HG02981 (cell line): ENCODE measurements around the gene PPP1R26.

ENCODE experiments used
- ATAC-seq: cut with Tn5 transposase; IDR thresholded peaks from one replicate; pipeline ENCODE4 v1.9.1; 2021; ENCODE audit warnings: mild to moderate bottlenecking, moderate library complexity; ENCODE audit not compliant: unreplicated experiment

Gene PPP1R26

DNA sequence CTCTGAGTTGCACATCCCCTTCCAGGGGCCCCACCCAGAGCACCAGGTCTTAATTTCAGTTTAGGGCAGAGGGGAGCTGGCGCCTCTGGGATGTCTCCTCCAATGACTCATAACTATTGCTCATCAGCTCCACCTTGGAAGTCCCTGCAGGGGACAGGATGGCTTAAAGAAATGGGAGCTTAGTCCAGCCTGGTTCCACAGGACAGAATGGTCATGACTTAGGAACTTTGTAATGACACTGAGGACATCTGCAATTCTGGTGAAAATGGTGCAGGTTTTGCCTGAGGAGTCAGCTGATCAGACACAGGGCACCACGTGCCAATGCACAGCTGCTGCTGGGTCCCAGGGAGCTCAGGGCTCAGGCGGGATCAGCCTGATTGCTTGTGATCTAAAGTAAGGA is 16.4 kb upstream of the PPP1R26 start:
- ATAC-seq = no peak

DNA sequence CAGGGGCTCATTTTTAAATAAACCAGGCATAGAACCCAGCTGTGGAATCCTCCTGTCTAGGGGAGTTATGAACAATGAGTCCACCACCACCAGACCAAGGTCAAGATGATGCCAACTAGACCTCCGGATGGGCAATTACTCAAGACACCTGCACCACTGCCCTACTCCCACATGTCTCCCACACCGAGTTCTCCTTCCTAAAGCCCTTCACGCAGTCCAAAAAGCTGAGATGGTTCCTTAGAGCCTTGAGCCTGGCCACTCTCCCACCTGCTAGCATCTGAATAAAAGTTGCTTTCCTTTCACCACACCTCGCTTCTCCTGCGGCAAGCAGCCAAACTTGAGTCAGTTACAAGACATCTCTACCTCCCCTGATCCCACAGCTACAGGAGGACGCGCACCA is 15.4 kb upstream of the PPP1R26 start:
- no peak for ATAC-seq

DNA sequence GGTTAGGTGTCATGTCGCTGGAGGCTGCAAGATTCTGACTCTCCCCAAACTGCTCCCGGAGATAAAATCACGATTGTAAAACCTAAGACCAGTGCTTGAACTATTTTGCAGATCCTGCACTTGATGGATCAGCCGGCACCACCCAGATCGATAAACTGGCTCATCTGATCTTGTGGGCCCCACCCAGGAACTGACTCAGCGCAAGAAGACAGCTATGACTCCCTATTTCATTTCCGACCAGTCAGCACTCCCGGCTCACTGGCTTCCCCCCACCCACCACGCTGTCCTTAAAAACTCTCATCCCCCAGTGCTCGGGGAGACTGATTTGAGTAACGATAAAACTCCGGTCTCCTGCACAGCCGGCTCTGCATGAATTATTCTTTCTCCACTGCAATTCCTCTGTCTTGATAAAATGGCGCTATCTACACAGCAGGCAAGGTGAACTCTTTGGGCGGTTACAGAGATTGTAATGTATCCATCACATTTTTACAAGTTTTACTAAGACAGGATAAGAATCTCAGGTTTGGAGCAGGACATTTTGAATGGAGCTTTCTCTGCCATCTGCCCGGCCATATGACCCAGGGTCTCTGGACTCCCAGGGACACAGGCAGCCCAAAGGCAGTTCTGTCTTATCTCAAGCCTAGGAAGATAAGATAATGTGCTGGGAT is 10.6 kb upstream of the PPP1R26 start:
- no peak for ATAC-seq

DNA sequence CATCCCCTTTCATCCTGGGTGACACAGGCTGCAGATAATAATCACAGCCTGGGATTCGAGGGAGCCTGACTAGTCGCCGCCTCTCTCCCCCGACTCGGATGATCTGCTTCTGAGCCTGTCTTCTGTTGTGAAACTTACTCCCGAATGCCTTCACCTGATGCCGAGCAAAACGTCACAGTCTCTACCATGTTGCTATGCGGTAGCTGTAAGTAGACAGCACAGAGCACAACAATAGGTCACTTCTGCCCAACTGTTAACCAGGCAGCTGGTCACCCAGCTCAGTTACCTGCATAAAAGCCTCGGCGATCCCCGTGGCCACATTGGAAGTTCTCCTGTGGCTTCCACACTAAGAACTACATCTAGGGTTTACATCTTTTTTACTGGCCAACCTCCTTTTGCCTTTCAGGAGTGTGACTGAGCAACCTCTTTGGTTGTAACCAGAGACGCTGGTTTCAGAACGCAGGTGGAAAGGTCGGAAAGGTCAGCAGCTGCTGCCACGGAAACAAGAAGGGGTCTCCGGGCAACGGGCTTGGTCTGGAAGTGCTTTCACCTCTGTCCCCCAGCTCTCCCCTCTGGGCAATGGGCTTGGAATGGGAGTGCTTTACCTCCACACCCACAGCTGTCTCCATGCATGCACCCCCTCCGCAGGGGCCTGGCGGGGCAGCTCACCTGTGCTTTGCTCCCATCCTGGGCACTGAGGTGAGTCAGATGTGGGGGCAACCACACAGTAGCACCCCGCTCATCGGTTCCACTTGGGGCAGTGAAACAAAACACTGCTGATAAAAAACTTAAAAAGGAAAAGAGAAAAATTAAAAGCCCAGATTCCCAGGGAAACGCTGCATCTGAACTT is 7.6 kb upstream of the PPP1R26 start:
- ATAC-seq = no peak

DNA sequence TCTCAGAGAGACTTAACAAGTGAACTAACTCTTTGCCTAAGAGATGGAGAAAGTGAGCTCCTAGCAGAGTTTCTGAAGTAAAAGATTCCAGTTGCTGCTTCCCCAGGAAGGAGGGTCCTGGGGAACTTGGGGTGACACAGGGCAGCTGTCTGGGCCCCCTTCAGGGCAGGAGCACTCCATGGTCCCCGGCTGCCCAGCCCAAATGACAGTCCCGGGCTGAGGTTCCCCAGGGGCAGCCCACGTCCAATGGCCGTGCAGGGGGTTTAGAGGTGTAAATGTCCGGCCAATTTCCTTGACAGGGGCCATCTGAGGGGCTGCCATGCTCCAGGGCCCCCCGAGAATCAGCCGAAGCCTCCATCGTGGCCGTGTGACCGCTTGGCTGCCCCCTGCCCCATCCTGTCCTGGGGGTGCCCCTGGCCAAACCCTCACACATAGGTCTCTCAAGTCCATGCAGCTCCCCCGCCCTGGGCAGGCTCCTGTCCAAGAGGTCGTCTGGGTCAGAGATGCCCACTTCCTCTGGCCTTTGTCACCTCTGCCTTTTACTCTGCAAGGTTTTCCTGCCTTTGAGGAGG is 5.5 kb upstream of the PPP1R26 start:
- no peak for ATAC-seq

DNA sequence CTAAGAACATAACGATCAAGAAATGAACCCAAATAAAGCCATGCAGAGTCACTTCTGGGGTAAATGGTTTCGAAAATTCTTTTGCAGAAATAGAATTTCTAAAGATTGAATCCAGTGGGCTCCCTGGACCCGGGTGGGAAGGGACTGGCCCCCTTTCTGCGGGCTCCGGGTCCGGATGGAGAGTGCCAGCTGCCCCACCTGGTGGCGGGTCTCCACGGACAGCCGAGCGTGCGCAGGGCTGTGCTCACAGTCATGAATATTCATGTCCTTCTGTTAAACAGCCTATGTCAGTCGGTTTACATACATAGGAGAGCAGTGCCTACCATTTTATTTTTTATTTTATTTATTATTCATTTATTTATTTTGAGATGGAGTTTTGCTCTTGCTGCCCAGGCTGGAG is 4.7 kb upstream of the PPP1R26 start:
- no peak for ATAC-seq

DNA sequence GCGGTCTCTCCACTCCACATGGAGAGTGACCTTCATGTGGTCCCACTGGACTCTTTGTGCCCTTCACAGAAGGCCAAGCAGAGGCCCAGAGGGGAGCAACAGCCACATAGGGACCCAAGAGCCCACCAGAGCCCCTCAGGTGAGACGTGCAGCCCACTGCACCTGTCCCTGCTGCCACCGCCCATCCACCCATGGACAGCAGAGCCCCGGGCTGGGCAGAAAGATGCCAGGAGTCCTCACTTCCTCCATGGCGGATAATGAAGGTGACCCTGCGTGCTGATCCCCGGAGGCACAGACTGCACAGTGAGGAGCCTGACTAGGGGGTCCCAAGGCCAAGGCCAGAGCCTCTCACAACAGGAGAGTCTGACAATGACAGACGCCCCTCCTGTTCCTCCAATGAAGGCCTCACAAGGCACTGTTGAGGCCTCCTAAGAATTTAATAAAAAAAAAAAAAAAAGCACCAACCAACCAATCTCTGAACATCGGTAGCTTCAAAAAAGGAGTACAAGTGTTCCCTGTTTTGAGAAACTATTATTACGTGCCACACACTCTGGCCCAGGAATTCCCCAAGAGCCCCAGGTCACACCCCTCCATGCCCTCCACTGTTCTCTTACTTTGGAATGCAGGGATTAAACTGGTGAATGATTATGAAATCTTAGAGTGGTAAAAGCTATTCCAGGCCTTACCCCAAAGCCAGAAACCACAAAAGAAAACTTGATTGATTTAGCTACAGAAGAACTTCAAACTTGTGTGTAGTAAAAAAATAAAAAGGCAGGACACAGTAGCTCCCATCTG is 2.8 kb upstream of the PPP1R26 start:
- no peak for ATAC-seq

DNA sequence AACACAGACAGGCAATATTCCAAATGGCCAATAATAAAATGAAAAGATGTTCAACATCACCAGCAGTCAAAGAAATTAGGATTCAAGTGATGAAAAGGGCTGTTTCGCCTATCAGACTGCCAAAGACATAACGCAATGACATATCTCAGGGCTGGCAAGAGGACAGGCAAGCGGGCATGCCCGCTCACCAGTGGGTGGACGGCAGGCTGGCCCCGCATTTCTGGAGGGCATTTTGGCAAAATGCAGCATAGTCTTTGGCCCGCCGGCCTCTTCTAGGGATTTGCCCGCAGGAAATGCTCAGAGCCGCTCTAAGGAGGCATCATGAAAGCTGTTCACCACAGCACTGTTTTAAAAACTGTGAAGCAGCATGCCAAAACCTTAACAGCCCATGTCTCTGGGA is 1.4 kb upstream of the PPP1R26 start:
- no peak for ATAC-seq

DNA sequence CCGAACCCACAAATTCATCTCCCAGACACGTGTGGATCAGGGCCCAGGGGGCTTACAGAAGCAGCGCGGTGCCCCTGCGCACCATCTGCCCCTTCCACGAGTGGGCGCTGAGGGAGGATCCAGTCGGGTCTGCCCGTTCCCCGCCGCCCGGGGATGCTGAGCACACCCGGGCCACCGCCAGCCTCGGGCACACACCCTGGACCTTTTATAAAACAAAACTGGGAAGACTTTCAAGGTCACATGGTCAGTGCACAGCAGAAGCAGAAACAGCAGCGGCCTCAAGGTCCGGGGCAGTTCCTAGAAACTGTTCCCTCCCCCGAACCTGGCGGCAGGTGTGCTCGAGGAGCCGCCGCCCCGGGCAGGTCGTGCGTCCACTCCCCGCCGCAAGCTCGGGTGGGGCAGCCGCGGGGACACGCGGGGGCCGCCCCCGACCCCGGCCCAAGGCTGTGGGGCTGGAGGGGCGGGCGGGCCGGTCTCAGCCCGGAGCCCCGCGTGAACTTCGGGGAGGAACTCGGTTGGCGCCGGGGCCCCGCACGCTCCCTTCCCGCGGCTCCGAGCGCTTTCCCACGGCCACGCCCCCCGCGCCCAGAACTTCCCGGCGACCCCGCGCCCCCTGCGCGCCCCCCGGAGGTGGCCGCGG is 633 bp upstream of the PPP1R26 start:
- no peak for ATAC-seq

DNA sequence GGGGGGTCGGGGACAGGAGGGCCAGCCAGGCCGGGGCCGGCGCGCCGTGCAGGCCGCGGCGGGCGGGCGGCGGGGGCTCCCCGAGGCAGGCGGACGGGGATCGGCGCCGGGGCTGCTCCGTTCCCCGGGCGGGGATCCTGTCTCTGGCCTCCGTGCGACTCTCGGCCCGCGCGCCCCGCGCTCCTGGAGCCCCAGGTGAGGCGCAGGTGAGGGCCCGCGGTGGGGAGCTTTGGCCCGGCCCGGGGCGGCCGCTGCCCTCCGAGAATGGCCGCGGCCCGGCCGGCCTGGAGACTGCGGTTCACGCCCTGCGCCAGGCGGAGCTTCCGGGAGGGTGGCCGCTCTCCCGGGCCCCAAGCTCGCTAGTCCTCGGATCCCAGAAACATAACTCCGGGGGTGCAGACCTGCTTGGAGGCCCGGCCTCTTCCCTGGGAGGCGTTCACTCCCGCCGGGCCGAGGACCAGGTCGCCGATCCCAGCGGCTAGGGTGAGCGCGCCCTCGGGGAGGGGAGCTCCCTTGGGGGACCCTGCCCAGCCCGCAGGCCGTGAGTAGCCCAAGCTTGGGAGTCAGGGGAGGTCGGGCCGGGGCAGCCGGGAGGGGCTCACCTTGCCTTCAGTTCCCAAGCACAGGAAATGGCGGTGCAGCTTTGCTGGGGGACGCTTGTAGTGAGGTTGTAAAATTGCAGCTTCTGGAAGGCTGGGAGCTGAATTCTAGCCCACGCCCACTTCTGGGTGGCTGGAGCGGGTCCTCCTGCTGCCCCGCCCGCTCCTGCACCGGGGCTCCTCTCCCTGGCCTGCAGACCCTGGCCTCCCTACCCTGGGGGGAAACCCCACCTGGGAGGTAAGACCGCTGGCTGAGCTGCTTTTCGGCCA is 723 bp downstream of the PPP1R26 start:
- no peak for ATAC-seq

DNA sequence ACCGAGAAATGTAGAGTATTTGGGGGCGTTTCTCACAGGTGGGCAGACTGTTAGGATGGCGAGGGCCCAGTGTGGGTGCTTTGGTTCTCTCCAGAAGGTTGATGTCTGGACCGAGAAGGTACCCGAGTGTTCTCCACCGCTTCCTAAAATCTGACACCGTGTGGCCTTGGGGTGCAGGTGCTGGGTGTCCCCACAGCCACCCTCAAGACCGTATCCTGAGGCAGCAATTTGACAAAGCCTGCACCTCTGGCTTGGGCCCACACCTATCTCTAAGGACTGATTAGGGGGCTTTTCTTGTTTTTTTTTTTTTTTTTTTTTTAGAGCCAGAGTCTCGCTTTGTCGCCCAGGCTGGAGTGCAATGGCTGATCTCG is 1.3 kb downstream of the PPP1R26 start:
- ATAC-seq = no peak

DNA sequence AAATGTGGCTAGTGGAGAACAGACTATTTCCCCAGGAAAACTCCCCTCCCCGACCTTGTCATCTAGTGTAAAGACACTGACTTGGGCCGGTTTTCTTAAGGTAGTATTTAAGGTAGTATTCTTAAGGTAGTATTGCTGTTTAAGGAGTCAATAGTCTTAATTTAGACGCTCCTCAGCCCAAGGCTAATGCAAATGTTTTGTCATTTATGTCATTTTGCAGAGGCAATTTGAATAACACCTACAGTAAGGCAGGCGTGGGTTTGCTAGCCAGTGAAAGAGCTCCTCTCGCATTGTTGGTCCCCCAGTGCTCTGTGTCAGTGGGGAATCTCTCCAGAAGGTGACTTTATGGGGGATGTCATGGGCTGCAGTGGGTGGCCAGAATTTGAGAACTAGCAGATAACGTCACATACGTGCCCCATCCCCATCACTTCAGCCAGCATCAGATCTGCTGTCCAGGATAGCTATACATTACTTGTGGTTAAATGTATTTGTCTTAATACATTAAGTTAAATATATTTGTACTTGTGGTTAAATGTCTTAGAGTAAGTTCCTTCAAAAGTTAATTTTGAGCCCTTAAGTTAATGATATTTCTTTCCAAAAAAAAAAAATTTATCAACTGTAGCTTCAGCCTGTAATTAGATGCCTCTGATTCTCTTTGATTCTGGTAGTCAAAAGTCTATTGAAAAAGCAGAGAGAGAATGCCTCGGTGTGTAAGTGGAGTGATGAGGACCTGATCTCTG is 2.6 kb downstream of the PPP1R26 start:
- no peak for ATAC-seq

DNA sequence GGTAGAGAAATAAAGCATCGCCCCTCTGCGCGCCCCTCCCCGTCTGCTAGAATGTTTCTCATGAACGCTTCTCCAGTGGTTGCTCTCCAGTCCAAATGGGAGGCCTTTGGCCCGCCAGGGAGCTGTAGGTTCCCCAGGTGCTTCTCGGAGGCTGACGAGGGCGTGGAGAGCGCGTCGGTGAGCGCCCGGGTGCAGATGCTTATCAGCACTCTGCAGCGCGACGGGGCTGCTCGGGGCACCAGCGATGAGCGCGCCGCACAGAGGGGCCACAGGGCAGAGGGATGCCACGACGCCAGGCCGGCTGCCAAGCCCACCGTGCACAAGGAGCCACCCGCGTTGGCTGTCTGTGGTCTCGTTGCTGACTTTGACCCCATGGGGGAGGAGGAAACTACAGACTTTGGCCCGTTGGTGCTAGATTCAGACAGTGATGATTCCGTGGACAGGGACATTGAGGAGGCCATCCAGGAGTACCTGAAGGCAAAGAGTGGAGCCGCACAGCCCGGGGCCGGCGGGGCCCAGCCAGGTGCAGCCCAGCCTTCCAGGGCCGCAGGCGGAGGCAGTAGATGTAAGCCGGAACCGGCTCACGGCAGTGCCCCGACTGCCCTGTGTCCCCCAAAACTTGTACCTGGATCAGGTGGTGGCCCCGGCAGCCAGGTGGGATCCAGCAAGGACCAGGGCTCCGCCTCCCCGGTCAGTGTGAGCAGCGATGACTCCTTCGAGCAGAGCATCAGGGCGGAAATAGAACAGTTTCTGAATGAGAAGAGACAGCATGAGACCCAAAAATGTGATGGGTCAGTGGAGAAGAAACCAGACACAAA is 5.1 kb downstream of the PPP1R26 start:
- ATAC-seq = no peak

DNA sequence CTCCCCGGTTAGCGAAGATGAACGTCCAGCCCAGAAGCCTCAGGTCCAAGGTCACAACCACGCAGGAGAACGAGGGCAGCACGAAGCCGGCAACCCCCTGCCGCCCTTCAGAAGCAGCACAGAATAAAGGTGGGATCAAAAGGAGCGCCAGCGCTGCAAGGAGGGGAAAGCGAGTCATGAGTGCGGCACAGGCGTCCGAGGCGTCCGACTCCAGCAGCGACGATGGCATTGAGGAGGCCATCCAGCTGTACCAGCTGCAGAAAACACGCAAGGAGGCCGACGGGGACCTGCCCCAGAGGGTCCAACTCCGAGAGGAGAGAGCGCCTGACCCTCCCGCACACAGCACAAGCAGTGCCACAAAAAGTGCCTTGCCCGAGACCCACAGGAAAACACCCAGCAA is 5.8 kb downstream of the PPP1R26 start:
- ATAC-seq = no peak

DNA sequence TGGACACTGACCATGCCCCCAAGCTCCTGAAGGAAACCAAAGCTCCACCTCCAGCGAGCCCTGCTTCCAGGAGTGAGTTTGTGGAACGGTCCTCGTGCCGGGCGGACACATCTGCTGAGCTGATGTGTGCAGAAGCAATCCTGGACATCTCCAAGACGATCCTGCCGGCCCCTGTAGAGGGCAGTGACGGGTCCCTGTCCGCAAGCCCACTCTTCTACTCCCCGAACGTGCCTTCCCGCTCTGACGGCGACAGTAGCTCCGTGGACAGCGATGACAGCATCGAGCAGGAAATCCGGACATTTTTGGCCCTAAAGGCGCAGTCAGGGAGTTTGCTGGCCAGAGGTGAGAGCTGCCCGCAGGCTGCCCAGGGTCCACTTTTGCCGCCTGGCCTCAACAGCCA is 6.2 kb downstream of the PPP1R26 start:
- no peak for ATAC-seq

DNA sequence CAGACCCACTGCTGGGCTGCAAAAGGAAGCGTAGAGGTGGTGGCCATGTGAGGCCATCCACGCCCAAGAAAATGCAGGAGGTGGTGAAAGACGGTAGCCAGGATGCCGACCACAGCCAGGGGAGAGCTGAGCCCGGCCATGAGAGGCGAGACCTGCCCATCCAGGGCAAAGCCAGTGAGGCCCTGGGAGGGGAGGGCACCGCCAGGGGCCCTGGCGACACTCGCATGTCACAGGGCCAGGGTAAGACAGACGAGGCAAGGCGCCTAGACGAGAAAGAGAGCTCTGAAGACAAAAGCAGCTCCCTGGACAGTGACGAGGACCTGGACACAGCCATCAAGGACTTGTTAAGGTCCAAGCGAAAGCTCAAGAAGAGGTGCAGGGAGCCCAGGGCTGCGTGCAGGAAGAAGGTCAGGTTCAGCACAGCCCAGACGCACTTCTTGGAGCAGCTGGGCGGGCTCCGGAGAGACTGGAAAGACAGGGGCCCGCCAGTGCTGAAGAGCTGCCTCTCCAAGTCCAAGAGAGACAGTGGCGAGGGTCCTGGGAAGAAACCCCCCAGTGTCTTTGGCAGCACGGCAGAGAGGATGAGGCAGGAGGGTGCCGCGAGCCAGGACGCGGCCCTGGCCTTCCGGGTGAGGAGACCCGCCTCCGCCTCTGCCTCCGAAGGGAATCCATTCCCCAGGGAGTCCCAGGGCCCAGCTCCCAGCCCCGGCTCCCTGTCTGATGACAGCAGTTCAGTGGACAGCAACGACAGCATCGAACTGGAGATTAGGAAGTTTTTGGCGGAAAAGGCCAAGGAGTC is 6.9 kb downstream of the PPP1R26 start:
- no peak for ATAC-seq

DNA sequence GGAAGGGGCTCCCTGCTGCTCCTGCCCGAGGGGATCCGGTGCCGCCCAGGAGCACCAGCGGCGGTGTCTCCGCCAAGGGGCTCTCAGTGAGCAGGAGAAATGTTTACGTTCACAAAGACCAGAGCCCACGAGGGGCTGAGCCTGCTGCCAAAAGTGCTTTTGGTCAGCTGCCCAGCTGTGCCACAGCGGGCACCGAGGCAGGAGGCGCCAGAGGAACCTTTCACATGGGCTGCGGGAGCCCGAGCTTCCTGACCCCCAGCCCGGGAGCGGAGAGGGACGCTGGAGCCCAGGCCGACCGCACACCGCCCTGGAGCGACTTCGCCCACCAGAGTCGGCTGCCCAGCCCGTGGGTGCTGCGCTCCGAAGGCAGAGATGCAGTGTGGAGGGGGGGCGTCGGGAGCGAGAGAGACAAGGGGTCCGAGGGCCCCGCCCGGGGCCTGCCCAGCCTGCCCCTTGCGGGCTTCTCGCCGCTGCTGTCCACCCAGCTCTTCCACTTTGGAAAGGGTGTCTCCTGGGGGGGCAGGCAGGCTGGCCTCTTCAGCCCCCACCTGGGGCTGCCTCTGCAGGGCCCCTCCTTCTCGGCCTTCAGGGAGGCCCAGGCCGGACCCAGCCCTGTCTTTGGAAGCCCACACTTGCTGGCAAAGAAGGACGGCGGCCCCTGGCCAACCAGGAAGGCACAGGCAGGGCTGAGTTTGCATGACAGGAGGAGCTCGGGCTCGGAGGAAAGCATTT is 7.9 kb downstream of the PPP1R26 start:
- ATAC-seq = no peak
